Left hindlimb (tissue), 1 donor: ENCODE results near the gene DENND11.

Experiments
- DNase-seq: peaks from one replicate; pipeline ENCODE4 v3.0.0-alpha.2; 2018

The DENND11 gene

GRCh38 chr7:141702047-141702567, at the start of gene DENND11:
TSS of gene DENND11 (minus strand) at chr7:141702166. CDS start at chr7:141702153, 13 bp downstream.
- peak; percentile 55 for DNase-seq

- no peak for DNase-seq
Measured at GRCh38 chr7:141748396-141748795, 46.4 kb upstream of the DENND11 start.

GRCh38 chr7:141744131-141744530, 42.2 kb upstream of the DENND11 start:
- DNase-seq, result no peak

GRCh38 chr7:141742229-141742628, 40.3 kb upstream of the DENND11 start:
- DNase-seq, result no peak

- DNase-seq, result no peak
Measured at GRCh38 chr7:141739250-141739649, 37.3 kb upstream of the DENND11 start.

GRCh38 chr7:141738592-141739013, 36.6 kb upstream of the DENND11 start:
- DNase-seq, result no peak

DNA sequence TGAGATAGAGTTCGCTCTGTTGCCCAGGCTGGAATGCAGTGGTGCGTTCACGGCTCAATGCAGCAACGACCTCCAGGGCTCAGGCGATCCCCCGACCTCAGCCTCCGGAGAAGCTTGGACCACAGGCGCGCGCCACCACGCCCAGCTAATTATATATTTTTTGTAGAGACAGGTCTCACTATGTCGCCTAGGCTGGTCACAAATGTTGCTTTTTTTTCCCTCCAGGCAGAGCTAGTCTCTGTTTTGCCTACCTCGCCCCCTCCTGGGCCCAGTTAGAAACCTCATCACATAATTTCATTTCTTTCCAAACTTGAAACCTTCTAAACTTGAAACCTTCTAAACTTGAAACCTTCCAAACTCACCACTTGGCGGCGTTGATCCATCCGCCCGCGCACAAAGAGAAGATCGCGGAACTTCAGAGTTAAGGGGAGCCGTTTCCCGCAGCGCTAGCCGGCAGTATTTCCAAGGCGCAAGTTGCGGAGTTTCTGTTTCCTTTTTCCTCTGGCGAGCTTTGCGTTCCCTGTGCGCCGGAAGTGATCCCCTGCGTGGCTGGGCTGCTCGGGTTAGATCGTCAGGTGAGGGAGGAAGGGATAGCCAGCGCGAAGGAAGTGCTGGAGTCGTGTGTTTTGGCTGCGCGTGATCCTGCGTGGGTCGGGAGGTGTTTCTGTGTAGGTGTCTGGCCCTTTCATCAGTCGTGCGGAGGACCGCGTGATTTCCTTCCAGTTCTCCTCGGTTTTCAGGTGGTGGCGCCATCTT, 36.0 kb upstream of the DENND11 start, which contains the start of gene SSBP1:
Gene SSBP1 (plus strand): TSS at position 523 of the 756 bp plus-strand sequence. CDS start 809 bp downstream, outside the sequence.
- DNase-seq, result peak; percentile 94

GRCh38 chr7:141737118-141737835, 35.3 kb upstream of the DENND11 start:
- DNase-seq, result no peak

DNA sequence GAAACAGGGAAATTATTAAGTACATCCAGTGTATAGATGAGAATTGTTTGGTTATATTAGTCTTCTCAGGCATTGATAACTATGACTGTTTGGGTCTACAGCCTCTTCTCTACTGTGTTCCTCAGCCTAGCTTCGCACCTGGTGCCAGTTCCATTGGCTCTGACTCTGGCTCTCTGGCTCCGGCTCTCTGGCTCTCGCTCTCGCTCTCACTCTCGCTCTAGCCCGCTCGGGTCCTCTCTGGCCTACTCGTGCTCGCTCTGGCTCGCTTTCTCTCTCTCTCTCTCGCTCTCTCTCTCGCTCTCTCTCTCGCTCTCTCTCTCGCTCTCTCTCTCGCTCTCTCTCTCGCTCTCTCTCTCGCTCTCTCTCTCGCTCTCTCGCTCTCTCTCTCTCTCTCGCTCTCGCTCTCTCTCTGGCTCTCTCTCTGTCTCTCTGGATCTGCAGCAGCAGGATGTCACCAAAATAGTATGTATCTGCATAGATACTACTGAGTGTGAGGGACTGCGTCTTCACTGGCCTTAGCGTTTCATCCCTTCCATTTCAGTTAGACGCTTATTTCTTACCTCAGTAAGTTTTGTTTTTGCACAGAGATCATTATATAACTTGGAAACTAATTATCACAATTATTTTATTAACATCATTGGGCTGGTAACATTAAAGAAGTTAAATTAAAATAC, 29.6 kb upstream of the DENND11 start:
- DNase-seq, result no peak

DNA sequence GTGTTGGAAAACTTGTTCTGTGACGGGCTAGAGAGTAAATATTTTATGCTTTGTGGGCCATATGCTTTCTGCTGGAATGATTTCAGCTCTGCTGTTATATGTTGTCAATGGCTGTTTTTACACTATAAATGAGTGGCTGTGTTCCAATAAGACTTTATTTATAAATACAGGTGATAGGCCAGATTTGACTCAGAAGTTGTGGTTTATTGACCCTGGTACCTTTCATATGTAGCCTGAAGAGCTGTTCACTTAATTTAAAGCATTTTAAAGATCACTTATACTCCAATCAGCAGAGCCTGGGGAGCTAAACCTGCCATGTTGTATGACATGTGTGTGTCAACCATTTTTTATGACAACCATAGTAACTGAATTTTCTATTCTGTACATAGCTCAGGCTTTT, 27.1 kb upstream of the DENND11 start:
- DNase-seq, result no peak

DNA sequence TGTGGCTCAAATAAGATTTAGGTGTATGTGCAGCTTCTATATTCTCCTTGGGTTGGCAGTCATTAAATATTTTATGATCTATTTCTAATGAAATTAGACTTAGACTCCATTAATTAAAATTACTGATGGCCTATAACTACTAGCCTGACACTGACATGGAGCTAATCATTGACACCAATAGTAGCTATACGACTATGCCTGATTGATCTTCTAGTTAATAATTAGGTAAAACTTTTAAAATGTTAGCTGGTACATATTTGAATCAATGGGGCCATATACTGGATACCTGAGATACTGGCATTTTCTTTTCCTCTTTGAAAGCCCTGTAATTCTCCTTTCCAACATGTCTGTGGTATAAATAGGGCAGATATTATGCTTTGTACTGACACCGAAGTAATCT, 20.6 kb upstream of the DENND11 start:
- DNase-seq, result no peak

GRCh38 chr7:141717450-141717849, 15.5 kb upstream of the DENND11 start:
- DNase-seq, result no peak

DNA sequence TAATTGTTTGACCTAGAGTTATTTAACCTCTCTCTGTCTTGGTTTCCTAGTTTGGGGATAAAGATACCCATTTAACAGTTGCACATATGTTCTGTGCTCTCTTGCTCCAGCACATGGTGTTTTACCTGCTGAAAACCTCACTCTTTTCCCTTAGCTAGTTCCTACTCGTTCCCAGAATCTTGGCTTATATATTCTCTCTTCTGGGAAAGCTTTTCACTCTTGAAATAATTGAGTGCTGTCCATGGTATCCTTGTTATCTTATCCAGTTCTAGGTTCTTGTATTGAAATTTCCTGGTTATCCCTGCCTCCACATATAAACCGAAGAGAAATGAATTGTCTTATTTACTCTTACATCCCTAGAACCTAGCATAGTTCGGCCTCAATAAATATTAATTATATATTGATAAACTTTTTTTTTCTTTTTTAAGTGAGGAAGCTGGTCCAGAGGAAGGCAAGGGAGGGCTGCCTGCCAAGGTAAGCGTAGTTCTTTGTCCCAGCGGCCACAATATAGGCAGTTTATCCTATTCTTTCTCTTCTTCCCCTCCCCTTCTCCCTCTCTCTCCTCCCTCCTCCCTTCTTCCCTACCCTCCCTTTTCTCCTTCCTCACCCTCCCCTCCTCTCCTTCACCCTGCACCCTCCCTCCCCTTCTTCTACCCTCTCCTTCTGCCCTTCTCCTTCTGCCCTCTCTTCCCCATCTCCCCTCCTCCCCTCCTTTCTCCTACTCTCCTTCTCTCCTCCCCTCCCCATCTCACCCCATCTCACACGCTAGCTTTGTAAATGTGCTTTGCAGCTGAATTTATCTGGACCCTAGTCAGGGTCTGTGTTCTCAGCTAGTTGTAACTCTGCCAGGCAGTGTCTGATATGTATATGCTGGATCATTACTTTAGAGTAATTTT, 14.1 kb upstream of the DENND11 start:
- DNase-seq, result no peak

- DNase-seq, result no peak
Measured at GRCh38 chr7:141715018-141715417, 13.1 kb upstream of the DENND11 start.

DNA sequence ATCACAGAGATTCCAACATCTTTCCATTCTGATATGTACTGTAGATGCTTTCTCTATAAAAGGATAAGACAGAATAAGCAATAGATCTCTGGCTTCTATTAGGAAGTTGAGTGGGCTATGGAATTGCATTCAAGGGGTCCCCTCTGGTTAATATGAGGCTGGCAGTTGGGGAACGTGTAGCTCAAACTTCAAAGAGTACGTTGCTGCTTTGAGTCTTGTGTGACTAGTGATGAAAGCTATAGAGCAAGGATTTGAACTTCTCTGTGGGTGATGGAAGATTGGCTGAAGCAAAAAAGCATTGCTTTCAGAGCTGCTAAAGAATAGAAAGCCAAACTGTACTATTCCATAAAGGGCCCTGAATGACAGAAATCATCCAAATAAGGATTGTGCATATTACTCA, 12.6 kb upstream of the DENND11 start:
- DNase-seq, result no peak

- DNase-seq, result no peak
Measured at GRCh38 chr7:141713890-141714289, 11.9 kb upstream of the DENND11 start.

DNA sequence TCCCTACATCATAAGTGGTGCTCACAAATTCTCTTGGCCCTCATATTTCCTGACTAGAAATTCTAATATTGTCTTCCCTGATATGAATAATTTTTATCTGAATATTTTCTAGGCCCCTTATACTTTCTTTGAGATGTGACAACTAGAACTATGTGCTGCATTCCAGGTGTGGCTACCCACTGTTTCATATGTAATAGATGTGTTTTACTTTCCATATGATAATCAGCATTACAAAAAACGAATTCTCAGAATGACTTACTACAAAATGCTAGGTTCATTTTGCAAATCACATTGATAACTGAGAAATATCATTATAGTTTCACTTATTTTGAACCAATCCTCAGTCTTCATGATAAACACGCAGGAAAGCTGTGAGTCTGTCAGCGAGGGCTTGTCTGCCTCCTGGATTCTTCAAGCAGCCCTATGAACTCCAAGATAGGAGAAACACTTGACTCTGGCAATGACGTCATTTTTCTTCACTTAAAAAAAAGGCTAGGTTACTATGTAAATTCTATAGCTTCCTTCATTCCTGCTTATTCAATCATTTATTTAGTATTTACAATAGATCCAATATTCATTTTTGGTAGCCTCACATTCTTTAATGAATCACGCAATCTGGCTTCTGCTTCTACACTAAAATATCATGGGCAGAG, 10.8 kb upstream of the DENND11 start:
- DNase-seq, result no peak

DNA sequence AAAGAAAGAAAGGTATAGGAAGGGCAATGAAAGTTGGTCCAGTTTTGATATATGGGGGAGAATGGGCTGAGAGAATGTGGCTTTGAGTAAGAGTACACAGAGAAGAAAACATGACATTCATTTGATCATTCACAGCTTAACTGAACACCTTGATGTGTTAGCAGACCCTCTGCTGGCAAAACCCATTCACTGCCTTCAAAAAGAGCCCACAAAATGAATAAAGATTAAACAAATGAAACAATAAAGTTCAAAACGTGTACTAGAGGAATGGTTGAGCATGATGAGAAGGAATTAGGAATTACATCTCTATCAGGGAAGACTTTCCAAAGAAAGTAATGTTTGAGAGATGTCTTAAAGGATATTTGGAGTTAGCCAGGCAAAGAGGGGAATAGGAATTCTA, 8.3 kb upstream of the DENND11 start:
- no peak for DNase-seq

GRCh38 chr7:141709749-141710148, 7.8 kb upstream of the DENND11 start:
- no peak for DNase-seq

DNA sequence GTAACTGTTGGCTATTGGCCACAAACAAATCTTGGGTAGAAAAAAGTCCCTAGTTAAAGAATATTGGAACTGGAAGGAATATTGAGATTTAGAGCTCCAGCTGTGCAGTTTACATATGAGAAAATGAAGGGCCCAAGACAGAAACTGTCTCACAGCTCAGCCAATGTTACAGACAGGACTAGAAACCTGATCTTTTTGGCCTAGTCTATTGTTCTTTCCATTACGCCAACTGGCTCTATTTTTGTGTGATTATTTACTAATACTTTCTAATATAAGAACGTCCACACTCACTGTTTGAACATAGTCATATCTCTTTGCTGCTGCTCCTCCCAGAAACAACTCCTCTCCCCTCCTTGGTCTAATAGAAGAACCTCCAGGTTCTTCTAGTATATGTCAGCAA, 7.4 kb upstream of the DENND11 start:
- no peak for DNase-seq

GRCh38 chr7:141708351-141708750, 6.4 kb upstream of the DENND11 start, which contains the start of gene WEE2:
TSS of gene WEE2 (plus strand) at chr7:141708353. CDS start at chr7:141708759, 406 bp downstream.
- DNase-seq, result no peak
